ENCODE results near the gene MAP6D1. TPM values are rescaled to one million over a fixed set of nuclear protein-coding genes. Genes with fewer than 3 reads are reported as not detected.
A peak's percentile ranks its signal among the peaks of the same experiment; 100 is the strongest.

MAP6D1 gene
- total RNA-seq, 1 experiment from 2014 or later: 7.1 TPM

GRCh38 chr3:183766745-183767606 is 58.4 kb downstream of the MAP6D1 start:
- Histone ChIP-seq H2BK12ac (ENCODE audit: insufficient read length, low read depth, low read length) (no peak overlapping the region), H2BK20ac (ENCODE audit: low read depth, low read length, poor library complexity, severe bottlenecking) (no peak overlapping the region), H3K27me3 (ENCODE audit: insufficient read depth, low read length) (no peaks in the 10 kb centered on the region), H3K9ac (ENCODE audit: extremely low read depth, insufficient read length, low read length) (no peak overlapping the region), H3K27ac (ENCODE audit: insufficient read length, low read depth, low read length) (no peak overlapping the region), H3K4me1 (ENCODE audit: insufficient read depth, low read length) (no peaks in the 10 kb centered on the region), H2AK5ac (ENCODE audit: insufficient read length, low read length) (no peak overlapping the region), H3K79me2 (ENCODE audit: insufficient read depth, low read length) (no peaks in the 10 kb centered on the region), H4K5ac (ENCODE audit: insufficient read length, low read depth, low read length) (no peak overlapping the region), H2BK15ac (ENCODE audit: low read depth, low read length) (no peak overlapping the region), H3K14ac (ENCODE audit: insufficient read depth, low read length) (no peak overlapping the region), H2BK120ac (ENCODE audit: low read depth, low read length, poor library complexity, severe bottlenecking) (no peak overlapping the region), H3K4me2 (ENCODE audit: insufficient read depth, insufficient read length, low read length) (no peak overlapping the region), H4K91ac (ENCODE audit: insufficient read length, low read depth, low read length) (no peak overlapping the region), H3T11ph (ENCODE audit: low read length) (no peak overlapping the region), H3K56ac (ENCODE audit: insufficient read length, low read depth, low read length) (no peak overlapping the region), H2BK5ac (ENCODE audit: insufficient read length, low read length) (no peak overlapping the region), H3K9me3 (ENCODE audit: control insufficient read depth, low read depth, low read length) (no peaks in the 10 kb centered on the region), H3K23ac (ENCODE audit: insufficient read length, low read depth, low read length) (no peak overlapping the region), H3K4ac (ENCODE audit: low read depth, low read length) (no peak overlapping the region), H4K8ac (replicated peaks; ENCODE audit: insufficient read length, low read depth, low read length) (no peak overlapping the region), H4K20me1 (ENCODE audit: control insufficient read depth, insufficient read depth, insufficient read length) (no peaks in the 10 kb centered on the region), H3K79me1 (ENCODE audit: insufficient read depth, low read depth, low read length, poor library complexity, severe bottlenecking) (no peaks in the 10 kb centered on the region), H3K18ac (ENCODE audit: insufficient read length, low read depth, low read length) (no peak overlapping the region), H2AFZ (ENCODE audit: low read length) (no peak overlapping the region), H3K23me2 (ENCODE audit: insufficient read length, low read depth, low read length, poor library complexity, severe bottlenecking) (no peaks in the 10 kb centered on the region)
- Mint-ChIP-seq H3K27me3 (ENCODE audit: low read depth) (no peaks in the 10 kb centered on the region), H3K27ac (peak overlapping the region in 2 of 3 experiments; percentile 44 to 82; a peak in 1 of 7 replicates), H3K9me3 (no peaks in the 10 kb centered on the region), H3K36me3 (ENCODE audit: insufficient read depth in 1 of 3, low read depth in 3 of 3) (peaks cover 17 to 54% (median 42%) of the 10 kb centered on the region in 3 experiments; a peak in 6 of 7 replicates), H3K4me3 (no peak overlapping the region), H3K4me1 (no peaks in the 10 kb centered on the region)
- TF ChIP-seq CTCF (conservative IDR thresholded peaks at IDR 0.05): peak; percentile 84
- no CpG with 5 or more reads among the region's 9 CpGs for WGBS (ENCODE audit: extremely low coverage, insufficient read length, low lambda C conversion rate)
- peak; percentile 78 for DNase-seq

Data from H9 (cell line).